HepG2 (cell line): ENCODE data around the gene VEGFA. TPM values are rescaled to one million over a fixed set of nuclear protein-coding genes. Genes with fewer than 3 reads are reported as not detected.

ENCODE experiments used
- ARID2 ChIP-seq: sonication (generic); formaldehyde crosslinking; IDR thresholded peaks from 2 replicates; pipeline ENCODE4 v1.8.1; 2022; ENCODE audit warnings: mild to moderate bottlenecking, missing genetic modification reagents, borderline replicate concordance
- DPF2 ChIP-seq: sonication (generic); formaldehyde crosslinking; IDR thresholded peaks from 2 replicates; pipeline ENCODE4 v1.4.0; 2020; ENCODE audit warnings: mild to moderate bottlenecking, low read depth, missing genetic modification reagents, borderline replicate concordance
- KAT8 ChIP-seq: IDR thresholded peaks from 2 replicates; pipeline ENCODE4 v1.6.1; 2016; ENCODE audit warnings: missing genetic modification reagents, missing compliant biosample characterization
- MAF1 ChIP-seq: sonication (generic); formaldehyde crosslinking; IDR thresholded peaks from 2 replicates; pipeline ENCODE4 v1.5.0; 2020; ENCODE audit warnings: missing genetic modification reagents, borderline replicate concordance
- MXD4 ChIP-seq: IDR thresholded peaks from 2 replicates; pipeline ENCODE4 v1.6.1; 2016; ENCODE audit warnings: mild to moderate bottlenecking, missing biosample characterization, missing genetic modification reagents
- NBN ChIP-seq: fragments of 450-650 bp; conservative IDR thresholded peaks from 2 replicates; pipeline ENCODE4 v1.6.1; 2017
- ONECUT2 ChIP-seq: sonication (generic); formaldehyde crosslinking; IDR thresholded peaks from 2 replicates; pipeline ENCODE4 v1.4.0; 2020; ENCODE audit warnings: missing genetic modification reagents
- RBAK ChIP-seq: sonication (generic); formaldehyde crosslinking; IDR thresholded peaks from 2 replicates; pipeline ENCODE4 v1.5.1; 2020; ENCODE audit warnings: mild to moderate bottlenecking, missing genetic modification reagents
- RORA ChIP-seq: sonication (generic); formaldehyde crosslinking; IDR thresholded peaks from 2 replicates; pipeline ENCODE4 v1.5.0; 2020; ENCODE audit warnings: mild to moderate bottlenecking, missing genetic modification reagents, moderate library complexity
- SCMH1 ChIP-seq: sonication (generic); formaldehyde crosslinking; IDR thresholded peaks from 2 replicates; pipeline ENCODE4 v1.9.0; 2021; ENCODE audit warnings: missing genetic modification reagents, mild to moderate bottlenecking, borderline replicate concordance
- SRSF9 ChIP-seq: fragments of 200-400 bp; formaldehyde crosslinking; IDR thresholded peaks from 2 replicates; pipeline ENCODE4 v1.6.1; 2018; ENCODE audit warnings: borderline replicate concordance, mild to moderate bottlenecking, low read depth, low read length; ENCODE audit not compliant: insufficient read depth, poor library complexity, severe bottlenecking
- WIZ ChIP-seq: sonication (generic); formaldehyde crosslinking; IDR thresholded peaks from 2 replicates; pipeline ENCODE4 v1.5.1; 2020; ENCODE audit warnings: mild to moderate bottlenecking, missing genetic modification reagents
- XRCC5 ChIP-seq: fragments of 200-400 bp; formaldehyde crosslinking; optimal IDR thresholded peaks from 2 replicates; pipeline ENCODE3; 2017; ENCODE audit warnings: mild to moderate bottlenecking, low read length
- ZNF607 ChIP-seq: sonication (generic); formaldehyde crosslinking; IDR thresholded peaks from 2 replicates; pipeline ENCODE4 v1.5.1; 2020; ENCODE audit warnings: missing genetic modification reagents, mild to moderate bottlenecking, borderline replicate concordance
- ZNF652 ChIP-seq: IDR thresholded peaks from 2 replicates; pipeline ENCODE4 v1.6.1; 2016; ENCODE audit warnings: low read depth, borderline replicate concordance
- polyA plus RNA-seq, 8 experiments: library from polyadenylated mRNA; depleted of rRNA in 3 of 8; stranded (reverse) in 7 of 8; unstranded in 1 of 8; fragments of >200 nt; fragmentation: Illumina TruSeq in 4 of 8; extraction: Trizol in 4 of 8; gene quantifications; 2 replicates each; pipeline versions ENCODE4 v1.2.1 to v1.2.3, GENCODE V29; 2011 to 2016; ENCODE audit warnings: low read depth in 4 of 8, missing spikeins in 1 of 8, mixed read lengths in 1 of 8; ENCODE audit not compliant: insufficient read depth in 1 of 8
- total RNA-seq, 5 experiments: library from RNA; depleted of rRNA; stranded (reverse); fragments of >200 nt; fragmentation: Illumina TruSeq; extraction: Trizol; gene quantifications; 2 replicates each; pipeline ENCODE4 v1.2.3, GENCODE V29; 2016; ENCODE audit warnings: low read depth in 1 of 5
- TF ChIP-seq, protein P1 (sequence below): sonication (generic); formaldehyde crosslinking; IDR thresholded peaks from 2 replicates; pipeline ENCODE4 v1.4.0; 2020; ENCODE audit warnings: missing genetic modification reagents
- TF ChIP-seq, protein P2 (sequence below): sonication (generic); formaldehyde crosslinking; IDR thresholded peaks from 2 replicates; pipeline ENCODE4 v1.8.1; 2023; ENCODE audit warnings: missing genetic modification reagents, mild to moderate bottlenecking, borderline replicate concordance
- TF ChIP-seq, protein P3 (sequence below): sonication (generic); formaldehyde crosslinking; IDR thresholded peaks from 2 replicates; pipeline ENCODE4 v1.4.0; 2020; ENCODE audit warnings: missing genetic modification reagents
- TF ChIP-seq, protein P4 (sequence below): sonication (generic); formaldehyde crosslinking; IDR thresholded peaks from 2 replicates; pipeline ENCODE4 v1.8.0; 2022; ENCODE audit warnings: missing genetic modification reagents, mild to moderate bottlenecking, borderline replicate concordance
- TF ChIP-seq, protein P5 (sequence below): sonication (generic); formaldehyde crosslinking; IDR thresholded peaks from 2 replicates; pipeline ENCODE4 v1.5.0; 2020; ENCODE audit warnings: mild to moderate bottlenecking, missing genetic modification reagents, borderline replicate concordance

The VEGFA gene
- total and polyA plus RNA-seq, 2 of the 13 experiments (the other 11 are each of a cell fraction or from before 2014, with no cell fraction given) = 68.1 to 629 TPM

DNA sequence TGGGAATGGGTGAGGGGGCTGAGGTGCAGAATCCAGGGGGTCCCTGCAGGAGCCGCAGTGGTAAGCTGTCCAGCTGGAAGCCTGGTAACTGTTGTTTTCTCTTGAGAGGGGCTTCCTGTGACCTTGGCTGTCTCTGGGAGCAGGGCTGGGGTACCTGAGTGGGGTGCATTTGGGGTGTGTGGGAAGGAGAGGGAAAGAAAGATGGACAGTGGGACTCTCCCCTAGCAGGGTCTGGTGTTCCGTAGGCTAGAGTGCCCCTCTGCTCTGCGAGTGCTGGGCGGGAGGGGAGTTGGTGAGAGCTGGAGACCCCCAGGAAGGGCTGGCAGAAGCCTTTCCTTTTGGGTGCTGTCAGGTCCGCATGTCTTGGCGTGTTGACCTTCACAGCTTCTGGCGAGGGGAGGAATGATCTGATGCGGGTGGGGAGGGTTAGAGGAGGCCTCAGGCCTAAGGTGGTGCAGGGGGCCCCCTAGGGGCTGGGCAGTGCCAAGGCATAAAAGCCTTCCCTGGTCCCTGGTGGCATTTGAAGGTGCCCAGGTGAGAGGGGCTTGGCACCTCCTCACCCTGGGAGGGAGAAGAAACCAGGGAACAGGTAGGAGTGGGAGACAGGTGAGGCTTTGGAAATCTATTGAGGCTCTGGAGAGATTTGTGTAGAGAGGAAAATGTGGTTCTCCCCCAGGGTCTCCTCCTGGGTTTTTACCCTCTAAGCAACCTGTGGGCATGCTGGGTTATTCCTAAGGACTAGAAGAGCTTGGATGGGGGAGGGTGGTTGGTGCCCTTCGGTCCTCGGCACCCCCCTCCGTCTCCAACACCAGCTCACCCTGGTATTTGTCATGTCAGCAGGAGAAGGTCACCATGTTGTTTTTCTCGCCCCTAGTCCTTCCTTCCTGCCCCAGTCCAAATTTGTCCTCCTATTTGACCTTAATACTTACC, 3.3 kb downstream of the VEGFA start (continued):
- TF ChIP-seq, protein P1, sequence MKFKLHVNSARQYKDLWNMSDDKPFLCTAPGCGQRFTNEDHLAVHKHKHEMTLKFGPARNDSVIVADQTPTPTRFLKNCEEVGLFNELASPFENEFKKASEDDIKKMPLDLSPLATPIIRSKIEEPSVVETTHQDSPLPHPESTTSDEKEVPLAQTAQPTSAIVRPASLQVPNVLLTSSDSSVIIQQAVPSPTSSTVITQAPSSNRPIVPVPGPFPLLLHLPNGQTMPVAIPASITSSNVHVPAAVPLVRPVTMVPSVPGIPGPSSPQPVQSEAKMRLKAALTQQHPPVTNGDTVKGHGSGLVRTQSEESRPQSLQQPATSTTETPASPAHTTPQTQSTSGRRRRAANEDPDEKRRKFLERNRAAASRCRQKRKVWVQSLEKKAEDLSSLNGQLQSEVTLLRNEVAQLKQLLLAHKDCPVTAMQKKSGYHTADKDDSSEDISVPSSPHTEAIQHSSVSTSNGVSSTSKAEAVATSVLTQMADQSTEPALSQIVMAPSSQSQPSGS (CRISPR knock-in tag) = no peak
- TF ChIP-seq WIZ (CRISPR knock-in tag) (no peak), SRSF9 (no peak), RBAK (no peak), ZNF652 (CRISPR knock-in tag) (no peak), ONECUT2 (no peak), KAT8 (CRISPR knock-in tag) (no peak), MAF1 (CRISPR knock-in tag) (no peak), MXD4 (CRISPR knock-in tag) (no peak), RORA (no peak), XRCC5 (peak; percentile 93), ZNF607 (CRISPR knock-in tag) (no peak), NBN (no peak), ARID2 (CRISPR knock-in tag) (no peak), DPF2 (no peak), SCMH1 (CRISPR knock-in tag) (no peak)
- TF ChIP-seq, protein P2, sequence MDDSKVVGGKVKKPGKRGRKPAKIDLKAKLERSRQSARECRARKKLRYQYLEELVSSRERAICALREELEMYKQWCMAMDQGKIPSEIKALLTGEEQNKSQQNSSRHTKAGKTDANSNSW (CRISPR knock-in tag) = 0 out of 2 replicates have a peak, but pooled peaks have one; percentile 41
- TF ChIP-seq, protein P3, sequence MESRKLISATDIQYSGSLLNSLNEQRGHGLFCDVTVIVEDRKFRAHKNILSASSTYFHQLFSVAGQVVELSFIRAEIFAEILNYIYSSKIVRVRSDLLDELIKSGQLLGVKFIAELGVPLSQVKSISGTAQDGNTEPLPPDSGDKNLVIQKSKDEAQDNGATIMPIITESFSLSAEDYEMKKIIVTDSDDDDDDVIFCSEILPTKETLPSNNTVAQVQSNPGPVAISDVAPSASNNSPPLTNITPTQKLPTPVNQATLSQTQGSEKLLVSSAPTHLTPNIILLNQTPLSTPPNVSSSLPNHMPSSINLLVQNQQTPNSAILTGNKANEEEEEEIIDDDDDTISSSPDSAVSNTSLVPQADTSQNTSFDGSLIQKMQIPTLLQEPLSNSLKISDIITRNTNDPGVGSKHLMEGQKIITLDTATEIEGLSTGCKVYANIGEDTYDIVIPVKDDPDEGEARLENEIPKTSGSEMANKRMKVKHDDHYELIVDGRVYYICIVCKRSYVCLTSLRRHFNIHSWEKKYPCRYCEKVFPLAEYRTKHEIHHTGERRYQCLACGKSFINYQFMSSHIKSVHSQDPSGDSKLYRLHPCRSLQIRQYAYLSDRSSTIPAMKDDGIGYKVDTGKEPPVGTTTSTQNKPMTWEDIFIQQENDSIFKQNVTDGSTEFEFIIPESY (CRISPR knock-in tag) = no peak
- TF ChIP-seq, protein P4, sequence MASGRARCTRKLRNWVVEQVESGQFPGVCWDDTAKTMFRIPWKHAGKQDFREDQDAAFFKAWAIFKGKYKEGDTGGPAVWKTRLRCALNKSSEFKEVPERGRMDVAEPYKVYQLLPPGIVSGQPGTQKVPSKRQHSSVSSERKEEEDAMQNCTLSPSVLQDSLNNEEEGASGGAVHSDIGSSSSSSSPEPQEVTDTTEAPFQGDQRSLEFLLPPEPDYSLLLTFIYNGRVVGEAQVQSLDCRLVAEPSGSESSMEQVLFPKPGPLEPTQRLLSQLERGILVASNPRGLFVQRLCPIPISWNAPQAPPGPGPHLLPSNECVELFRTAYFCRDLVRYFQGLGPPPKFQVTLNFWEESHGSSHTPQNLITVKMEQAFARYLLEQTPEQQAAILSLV = no peak
- TF ChIP-seq, protein P5, sequence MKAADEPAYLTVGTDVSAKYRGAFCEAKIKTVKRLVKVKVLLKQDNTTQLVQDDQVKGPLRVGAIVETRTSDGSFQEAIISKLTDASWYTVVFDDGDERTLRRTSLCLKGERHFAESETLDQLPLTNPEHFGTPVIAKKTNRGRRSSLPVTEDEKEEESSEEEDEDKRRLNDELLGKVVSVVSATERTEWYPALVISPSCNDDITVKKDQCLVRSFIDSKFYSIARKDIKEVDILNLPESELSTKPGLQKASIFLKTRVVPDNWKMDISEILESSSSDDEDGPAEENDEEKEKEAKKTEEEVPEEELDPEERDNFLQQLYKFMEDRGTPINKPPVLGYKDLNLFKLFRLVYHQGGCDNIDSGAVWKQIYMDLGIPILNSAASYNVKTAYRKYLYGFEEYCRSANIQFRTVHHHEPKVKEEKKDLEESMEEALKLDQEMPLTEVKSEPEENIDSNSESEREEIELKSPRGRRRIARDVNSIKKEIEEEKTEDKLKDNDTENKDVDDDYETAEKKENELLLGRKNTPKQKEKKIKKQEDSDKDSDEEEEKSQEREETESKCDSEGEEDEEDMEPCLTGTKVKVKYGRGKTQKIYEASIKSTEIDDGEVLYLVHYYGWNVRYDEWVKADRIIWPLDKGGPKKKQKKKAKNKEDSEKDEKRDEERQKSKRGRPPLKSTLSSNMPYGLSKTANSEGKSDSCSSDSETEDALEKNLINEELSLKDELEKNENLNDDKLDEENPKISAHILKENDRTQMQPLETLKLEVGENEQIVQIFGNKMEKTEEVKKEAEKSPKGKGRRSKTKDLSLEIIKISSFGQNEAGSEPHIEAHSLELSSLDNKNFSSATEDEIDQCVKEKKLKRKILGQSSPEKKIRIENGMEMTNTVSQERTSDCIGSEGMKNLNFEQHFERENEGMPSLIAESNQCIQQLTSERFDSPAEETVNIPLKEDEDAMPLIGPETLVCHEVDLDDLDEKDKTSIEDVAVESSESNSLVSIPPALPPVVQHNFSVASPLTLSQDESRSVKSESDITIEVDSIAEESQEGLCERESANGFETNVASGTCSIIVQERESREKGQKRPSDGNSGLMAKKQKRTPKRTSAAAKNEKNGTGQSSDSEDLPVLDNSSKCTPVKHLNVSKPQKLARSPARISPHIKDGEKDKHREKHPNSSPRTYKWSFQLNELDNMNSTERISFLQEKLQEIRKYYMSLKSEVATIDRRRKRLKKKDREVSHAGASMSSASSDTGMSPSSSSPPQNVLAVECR (CRISPR knock-in tag) = peak; percentile 65
